Activated effector memory CD4-positive, alpha-beta T cell treated with Interleukin-2 at 50 U/mL for 16 hours (primary cell): ENCODE results near the gene TMUB2.
"Not testable (repeated sequence)": the region's sequence is repeated elsewhere in the genome, so short reads cannot be mapped to it uniquely, and the experiment has no call there.

Source experiments
- DNase-seq: peaks from one replicate; pipeline ENCODE4 v3.0.0-alpha.2; 2020

The TMUB2 gene

DNA sequence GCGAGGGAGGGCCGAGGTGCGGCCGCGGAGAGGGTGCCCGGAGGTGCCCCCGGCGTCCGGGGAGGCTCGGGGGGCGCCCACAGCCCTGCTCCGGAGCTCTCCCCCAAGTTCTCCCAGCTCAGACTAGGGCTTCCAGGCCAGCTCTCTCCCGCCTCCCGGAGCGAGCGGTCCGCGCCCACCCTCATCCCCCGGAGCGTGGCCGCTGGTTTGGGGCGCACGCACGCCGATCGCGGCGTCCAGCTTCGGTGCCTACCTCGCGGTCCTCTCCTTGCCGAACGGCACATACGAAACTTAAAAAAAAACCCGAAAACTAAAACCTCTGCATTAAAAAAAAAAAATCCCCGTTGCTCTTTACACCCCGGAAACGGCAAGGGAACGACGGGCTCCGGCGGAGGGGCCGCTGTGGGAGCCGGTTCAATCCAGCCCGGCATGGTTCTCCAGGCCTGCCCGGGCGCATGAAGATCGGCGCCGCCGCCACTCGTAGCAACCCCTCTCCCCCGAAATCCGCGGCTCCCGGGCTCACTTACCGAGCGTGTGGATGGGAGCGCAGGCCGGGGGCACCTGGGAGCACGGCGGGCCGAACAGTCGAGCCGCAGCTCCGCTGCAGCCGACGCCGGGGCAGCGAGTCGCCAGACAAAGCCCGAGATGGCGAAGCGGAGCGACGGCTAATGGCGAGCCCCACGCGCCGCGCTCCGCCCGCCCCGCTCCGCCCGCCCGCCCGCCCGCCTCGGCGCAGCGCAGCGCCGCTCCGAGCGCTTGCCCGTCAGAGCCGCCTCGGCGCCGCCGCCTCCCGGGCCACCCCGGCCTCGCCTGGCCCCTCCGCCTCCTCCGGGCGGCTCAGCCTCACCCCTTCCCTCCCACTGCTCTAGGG is 33.7 kb downstream of the TMUB2 start:
- DNase-seq: no peak

DNA sequence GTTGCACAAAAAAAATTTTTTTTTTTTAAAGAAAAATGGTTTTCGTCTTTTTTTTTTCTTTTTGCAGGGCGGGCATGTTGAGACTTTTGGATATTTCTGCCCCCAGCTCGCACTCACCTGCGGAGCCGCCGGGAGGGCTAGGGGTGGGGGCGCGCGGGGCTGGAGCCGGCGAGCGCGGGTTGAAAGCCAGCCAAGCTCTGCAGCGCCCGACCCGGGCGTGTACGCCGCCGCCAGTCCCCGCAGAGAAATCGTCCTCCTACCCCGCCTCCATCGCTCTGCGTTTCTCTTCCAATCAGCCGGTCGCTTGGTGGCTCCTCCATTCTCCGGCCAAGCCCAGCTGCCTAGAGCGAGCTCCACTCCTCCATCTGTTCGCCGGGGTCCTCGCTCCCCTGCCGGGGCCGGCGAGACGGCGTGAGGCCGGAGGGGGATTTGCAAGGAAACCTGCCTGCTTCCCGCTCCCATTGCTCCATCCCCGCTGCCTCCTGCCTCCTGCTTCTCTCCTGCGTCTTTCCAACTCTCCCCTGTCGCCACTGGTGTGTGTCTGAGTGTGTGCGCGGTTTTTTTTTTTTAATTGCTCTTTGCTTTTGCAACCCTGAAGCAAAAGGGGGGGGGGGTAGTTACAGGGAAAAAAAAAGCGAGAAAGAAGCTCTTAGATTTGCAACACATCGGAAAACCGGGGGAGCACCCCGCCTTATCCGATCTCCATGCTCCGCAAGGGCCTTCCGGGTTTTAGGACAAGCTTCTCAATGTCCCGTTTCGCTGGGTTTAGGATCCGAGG is 34.5 kb downstream of the TMUB2 start:
- peak; percentile 56 for DNase-seq

DNA sequence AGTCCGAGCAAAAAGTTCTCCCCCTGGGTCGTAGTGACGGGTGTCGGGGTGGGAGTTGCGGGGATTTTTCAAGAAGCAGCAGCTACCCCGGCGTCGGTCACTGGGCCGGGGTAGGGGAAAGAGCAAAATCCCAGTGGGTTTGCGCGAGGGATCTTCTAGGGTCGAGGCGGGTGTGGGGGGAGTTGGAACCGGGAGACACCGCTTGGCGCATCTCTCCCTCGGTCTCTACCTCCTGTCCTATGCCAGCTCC is 35.0 kb downstream of the TMUB2 start:
- no peak for DNase-seq

DNA sequence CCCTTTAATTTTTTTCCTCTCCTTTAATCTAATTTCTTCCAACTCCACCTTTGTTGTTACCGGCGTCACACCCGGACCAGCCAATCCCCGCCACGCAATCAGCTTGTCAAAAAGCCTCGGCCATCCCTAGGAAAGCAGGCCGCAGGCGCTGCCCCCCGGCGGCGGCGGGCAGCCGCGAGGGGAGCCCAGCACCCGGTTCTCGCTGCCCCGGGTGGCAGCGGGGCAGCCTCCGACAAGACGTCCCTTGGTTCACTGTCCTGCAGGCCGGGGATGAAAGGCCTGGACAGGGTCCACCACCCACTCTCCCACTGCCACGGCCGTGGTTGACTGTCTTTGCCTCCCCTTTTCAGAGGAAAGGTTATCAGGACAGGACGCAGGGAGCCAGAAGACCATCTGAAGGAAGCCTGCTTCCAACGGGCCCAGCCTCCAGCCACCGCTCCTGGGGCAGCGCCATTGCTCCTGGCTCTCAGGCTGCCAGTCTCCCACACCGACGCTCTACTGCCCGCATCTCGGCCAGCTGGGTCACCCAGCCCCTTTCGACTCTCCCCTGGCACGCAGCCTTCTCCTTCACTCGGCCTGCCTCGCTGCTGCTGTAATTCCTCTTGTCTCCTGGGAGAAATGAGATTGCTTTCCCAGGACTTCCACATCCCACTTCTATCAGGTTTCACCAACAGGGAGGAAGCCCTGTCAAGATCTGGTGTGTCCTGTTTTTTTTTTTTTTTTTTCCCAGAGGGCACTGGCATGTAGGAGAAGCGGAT is 35.5 kb downstream of the TMUB2 start:
- DNase-seq: no peak

DNA sequence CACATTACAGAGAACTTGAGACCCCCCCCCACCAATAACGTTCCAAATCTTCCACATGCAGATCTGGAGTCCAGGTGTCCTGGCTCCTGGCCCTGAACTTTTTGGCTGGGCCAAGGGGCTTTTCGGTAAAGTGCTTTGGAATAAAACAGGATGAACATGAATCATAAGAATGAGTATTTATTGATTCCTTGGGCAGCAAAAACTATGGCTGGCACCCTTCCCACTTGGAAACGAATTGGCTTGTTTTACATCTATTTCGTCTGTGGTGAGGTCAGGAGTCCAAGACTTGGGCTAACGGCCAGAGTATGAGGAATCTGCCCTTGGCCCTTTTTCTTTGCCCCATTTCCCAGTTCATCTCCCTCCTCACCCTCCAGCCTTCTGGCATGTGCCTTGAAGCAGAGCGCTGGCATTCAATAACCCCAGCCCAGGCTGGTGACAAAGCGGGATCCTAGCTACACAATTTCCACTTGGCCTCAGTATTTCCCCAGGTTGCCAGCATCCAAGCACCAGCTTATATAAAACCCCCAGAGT is 36.8 kb downstream of the TMUB2 start:
- no peak for DNase-seq

DNA sequence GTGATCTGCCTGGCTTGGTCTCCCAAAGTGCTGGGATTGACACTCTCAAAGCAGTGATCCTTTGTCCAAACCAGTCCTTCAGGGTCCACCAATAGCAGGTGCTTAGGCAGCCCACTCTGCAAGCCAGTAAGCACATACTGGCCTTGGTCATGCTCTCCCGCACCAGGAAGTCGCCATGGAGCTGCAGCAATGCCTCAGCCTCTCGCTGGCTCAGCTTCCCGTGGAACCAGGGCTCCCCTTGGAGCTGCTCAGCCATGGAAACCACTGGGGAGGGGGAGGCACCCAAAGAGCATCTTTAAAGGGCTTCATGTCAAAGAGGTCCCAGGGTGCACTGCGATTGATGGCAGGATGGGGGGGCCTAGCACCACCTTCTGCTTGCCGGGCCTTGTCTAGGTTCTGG is 42.3 kb downstream of the TMUB2 start:
- no peak for DNase-seq

DNA sequence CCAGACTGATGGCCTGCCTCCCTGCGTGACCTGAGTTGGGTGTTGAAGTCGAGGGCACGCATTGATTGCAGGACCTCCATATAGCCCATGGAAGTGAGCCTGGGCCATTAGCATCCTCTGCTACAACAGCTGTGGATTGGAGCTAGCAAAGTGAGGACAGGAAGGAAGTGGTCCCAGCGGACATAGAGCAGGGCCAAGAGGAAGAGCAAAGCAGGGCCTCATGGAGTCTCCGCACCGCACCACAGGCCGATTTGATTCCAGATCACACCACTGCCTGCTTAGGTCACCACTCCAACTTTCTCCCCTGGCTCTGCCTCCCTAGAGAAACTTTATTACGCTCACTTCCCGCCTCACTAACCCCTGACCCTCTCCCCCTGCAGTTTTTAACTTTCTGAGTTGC is 43.4 kb downstream of the TMUB2 start:
- no peak for DNase-seq

DNA sequence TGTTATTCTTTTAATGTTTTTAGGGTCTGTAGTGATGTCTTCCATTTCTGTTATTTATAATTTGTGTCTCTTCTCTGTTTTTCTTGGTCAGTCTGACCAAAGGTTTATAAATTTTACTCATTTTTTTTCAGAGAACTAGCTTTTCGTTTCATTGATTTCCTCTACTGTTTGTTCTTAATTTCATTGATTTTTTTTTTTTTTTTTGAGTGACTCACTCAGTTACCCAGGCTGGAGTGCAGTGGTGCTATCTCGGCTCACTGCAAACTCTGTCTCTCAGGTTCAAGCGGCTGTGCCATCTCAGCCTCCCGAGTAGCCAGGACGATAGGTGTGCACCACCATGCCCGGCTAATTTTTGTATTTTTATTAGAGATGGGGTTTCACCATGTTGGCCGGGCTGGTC is 45.3 kb downstream of the TMUB2 start:
- DNase-seq: no peak

DNA sequence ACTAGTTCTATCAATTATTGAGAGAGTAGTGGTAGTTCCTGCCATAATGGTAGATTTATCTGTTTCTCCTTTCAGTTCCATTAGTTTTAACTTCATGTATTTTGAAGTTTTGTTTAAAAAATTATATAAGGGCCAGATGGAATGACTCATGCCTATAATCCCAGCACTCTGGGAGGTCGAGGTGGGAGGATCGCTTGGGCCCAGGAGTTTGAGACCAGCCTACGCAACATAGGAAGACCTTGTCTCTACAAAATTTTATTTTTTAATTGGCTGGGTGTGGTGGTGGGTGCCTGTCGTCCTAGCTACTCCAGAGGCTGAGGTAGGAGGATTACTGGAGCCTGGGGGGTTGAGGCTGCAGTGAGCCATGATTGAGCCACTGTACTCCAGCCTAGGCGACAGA is 46.8 kb downstream of the TMUB2 start:
- no peak for DNase-seq

DNA sequence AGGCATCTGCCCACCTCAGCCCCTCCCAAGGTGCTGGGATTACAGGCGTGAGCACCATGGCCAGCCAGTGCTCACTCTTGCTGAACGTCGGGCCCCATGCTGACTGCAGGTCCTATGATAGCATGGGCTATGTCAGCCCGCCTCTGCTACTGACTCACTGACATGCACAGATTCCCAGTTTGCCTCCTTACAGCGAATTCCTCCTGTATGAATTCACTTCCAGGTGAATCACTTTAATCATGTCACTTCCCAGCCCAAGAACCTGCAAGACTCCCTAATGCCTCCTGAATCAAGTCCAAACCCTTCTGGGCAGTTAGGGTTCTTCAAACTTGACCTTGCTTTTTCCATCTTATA is 48.8 kb downstream of the TMUB2 start:
- DNase-seq: no peak

DNA sequence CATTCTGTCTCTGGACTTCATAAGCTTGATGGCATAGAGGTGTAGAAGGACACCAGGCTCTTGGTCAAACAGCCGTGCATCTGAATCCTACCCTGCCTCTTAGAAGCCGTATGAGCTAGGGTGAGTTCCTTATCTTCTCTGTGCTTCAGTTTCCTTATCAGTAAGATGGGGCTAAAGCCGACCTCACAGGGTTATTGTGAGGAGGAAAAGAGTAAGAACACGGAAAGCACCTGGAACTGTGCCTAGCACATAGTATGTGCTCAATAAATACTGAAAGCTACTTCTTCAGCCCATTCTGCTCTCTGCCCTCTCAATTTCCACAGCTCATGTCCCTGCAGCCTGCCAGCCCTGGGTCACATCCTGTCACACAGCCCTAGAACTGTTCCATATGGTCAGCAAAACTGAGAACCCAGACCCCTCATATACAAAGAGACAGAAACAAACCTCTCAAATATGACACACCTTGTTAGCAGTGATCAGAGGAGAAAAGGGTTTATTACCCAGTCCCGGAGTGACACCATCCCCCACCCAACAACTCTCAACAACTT is 49.7 kb downstream of the TMUB2 start:
- DNase-seq: no peak

DNA sequence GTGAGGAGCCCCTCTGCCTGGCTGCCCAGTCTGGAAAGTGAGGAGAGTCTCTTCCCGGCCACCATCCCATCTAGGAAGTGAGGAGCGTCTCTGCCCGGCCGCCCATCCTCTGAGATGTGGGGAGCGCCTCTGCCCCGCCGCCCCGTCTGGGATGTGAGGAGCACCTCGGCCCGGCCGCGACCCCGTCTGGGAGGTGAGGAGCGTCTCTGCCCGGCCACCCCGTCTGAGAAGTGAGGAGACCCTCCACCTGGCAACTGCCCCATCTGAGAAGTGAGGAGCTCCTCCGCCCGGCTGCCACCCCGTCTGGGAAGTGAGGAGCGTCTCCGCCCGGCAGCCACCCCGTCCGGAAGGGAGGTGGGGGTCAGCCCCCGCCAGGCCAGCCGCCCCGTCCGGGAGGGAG is 51.1 kb downstream of the TMUB2 start:
- not testable (repeated sequence) for DNase-seq

DNA sequence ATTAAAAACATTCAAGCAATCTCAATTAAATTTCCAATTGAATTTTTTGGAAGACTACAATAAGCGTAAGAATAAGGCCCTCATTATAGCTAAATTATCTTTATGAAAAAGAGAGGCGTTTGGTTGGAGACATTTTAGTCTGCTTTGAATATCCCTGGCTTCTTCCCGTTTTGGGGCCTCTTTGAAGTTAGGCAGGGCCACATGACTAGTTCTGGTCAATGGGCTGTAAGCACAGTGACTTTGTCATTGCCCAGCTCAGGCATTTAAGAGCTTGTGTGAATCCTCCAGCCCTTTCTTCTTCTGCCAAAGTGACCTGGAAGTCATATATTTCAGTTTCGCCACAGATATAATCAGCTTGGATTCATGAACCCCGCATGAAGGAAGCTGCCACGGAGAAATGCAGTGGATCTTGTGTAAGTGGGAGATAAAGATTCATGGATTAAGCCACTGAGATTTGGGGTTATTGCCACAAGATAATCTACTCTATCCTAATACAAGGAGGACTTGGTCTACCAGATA is 54.4 kb downstream of the TMUB2 start:
- no peak for DNase-seq
